ENCODE measurements around the gene TM4SF18. TPM values are rescaled to one million over a fixed set of nuclear protein-coding genes. Genes with fewer than 3 reads are reported as not detected.

TM4SF18 gene
- total RNA-seq, 1 experiment from 2014 or later: 0.39 TPM

- DNase-seq (ENCODE audit: low spot score): no peak
These were observed 2.7 kb downstream of the TM4SF18 start for GRCh38 chr3:149330609-149331331.

GRCh38 chr3:149327156-149327555 lies 6.3 kb downstream of the TM4SF18 start:
- DNase-seq (ENCODE audit: low spot score): no peak

GRCh38 chr3:149325581-149325980 lies 7.9 kb downstream of the TM4SF18 start:
- DNase-seq (ENCODE audit: low spot score): no peak

DNA sequence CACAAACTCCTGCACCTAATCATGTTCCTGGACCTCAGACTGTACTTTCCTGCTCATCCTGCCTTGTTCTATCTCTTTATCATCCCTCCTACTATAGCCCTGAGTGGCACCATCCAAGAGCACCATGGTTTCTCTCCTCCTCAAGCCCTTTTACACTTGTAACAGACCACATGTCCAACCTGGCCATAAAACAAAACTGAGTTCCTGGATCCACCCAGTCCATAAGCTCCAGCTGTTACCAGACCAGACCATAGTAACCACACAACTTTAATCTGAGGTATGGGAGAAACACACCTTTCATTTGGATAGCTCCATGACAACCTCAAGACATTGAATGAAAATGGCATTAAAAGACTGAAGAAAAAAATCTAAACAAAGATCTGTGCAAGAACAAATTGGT lies 9.1 kb downstream of the TM4SF18 start:
- no peak for DNase-seq (ENCODE audit: low spot score)

DNA sequence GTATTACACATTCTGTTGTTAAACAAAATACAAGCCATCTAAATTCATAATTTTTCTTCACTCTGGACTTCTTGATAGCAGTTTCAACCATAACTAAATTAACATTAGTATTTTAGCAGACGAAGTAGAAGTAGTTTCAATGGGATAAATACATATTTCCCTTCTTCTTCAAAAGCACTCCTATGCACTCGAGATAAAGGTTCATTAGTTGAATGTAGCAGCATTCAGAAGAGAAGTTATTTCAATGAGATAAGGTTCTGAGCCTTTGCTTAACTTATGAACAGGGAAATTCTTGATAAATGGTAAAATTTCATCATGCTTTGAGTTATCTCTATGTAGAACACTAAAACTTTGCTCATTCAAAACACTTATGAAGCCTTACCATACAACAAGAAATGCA lies 11.8 kb downstream of the TM4SF18 start:
- DNase-seq (ENCODE audit: low spot score): no peak

GRCh38 chr3:149321136-149321535 lies 12.3 kb downstream of the TM4SF18 start:
- DNase-seq (ENCODE audit: low spot score): no peak

DNA sequence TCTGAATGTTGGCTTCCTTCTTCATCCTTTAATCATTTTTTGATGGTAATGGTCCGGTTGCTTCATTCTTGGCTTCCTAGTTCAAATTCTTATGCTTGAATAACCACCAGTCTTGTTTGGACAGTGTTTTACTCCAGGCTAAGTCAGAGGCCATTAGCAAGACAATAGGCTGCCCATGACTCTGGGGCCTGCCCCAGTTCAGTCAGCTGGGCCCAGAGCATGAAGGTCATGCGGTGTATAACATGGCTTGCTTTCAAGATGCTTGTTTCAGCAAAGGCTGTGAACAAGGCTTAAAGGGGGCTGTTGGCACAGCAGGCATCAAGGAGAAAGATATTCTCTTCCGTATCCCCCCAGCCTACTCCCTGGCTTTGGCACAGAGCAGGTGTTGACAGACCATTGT lies 13.7 kb downstream of the TM4SF18 start:
- no peak for DNase-seq (ENCODE audit: low spot score)

GRCh38 chr3:149317072-149317471 lies 16.4 kb downstream of the TM4SF18 start:
- DNase-seq (ENCODE audit: low spot score): no peak

GRCh38 chr3:149316437-149316836 lies 17.0 kb downstream of the TM4SF18 start:
- DNase-seq (ENCODE audit: low spot score): no peak

DNA sequence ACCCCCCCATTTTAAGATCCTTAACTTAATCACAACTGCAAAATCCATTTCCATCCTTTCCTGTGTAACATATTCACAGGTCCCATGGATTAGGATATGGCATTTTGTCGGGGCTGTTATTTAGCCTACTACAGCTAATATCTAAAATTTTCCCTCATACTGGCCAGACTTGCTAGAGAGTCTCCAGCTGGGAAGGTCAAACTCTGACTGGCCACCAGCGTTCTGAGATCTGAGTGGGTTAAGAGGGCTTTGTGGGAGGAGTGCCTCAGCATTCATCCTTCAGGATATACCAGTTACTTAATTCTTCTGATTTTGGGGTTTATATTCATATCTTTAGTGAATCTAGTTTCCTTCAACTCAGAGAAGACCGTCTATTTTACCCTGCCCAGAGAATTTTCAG lies 17.7 kb downstream of the TM4SF18 start:
- no peak for DNase-seq (ENCODE audit: low spot score)

GRCh38 chr3:149314807-149315578 lies 18.4 kb downstream of the TM4SF18 start:
- DNase-seq (ENCODE audit: low spot score): peak; percentile 64

GRCh38 chr3:149313542-149313941 lies 19.9 kb downstream of the TM4SF18 start:
- DNase-seq (ENCODE audit: low spot score): no peak

- no peak for DNase-seq (ENCODE audit: low spot score)
These were observed 22.5 kb downstream of the TM4SF18 start for GRCh38 chr3:149310796-149311534.

GRCh38 chr3:149307435-149307783 lies 26.0 kb downstream of the TM4SF18 start:
- no peak for DNase-seq (ENCODE audit: low spot score)

- no peak for DNase-seq (ENCODE audit: low spot score)
These were observed 26.5 kb downstream of the TM4SF18 start for GRCh38 chr3:149306751-149307434.

DNA sequence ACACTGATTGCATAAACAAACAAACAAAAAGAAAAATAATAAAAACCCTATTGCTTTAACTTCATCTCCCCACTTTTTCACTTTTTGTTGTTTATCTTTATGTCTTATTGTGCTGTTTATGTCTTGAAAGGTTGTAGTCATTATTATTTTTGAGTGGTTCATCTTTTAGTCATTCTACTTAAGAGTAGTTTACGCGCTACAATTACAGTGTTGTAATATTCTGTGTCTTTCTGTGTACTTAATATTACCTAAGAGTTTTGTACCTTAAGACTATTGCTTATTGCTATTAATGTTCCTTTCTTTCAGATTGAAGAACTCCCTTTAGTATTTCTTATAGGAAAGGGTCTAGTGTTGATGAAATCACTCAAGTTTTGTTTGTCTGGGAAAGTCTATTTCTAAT lies 28.1 kb downstream of the TM4SF18 start:
- no peak for DNase-seq (ENCODE audit: low spot score)

GRCh38 chr3:149299938-149300801 lies 33.3 kb downstream of the TM4SF18 start:
- peak; percentile 98 for DNase-seq (ENCODE audit: low spot score)

GRCh38 chr3:149296972-149297371 lies 36.5 kb downstream of the TM4SF18 start:
- no peak for DNase-seq (ENCODE audit: low spot score)

DNA sequence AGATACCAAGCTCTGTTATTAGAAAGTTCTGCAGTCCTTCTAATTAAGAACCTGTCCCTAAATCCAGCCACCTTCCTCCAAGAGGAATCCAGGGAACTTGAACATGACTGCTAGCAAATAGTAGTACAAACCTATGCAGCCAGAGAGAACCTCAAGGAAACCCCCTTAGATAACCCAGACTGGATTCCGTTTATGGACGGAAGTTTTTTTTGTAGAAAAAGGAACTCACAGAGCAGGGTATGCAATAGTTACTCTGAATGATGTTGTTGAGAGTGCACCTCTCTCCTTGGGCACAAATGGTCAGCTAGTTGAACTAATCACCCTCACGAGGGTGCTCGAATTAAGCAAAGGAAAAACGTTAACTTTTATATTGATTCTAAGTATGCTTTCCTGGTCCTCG lies 40.8 kb downstream of the TM4SF18 start:
- DNase-seq (ENCODE audit: low spot score): no peak

DNA sequence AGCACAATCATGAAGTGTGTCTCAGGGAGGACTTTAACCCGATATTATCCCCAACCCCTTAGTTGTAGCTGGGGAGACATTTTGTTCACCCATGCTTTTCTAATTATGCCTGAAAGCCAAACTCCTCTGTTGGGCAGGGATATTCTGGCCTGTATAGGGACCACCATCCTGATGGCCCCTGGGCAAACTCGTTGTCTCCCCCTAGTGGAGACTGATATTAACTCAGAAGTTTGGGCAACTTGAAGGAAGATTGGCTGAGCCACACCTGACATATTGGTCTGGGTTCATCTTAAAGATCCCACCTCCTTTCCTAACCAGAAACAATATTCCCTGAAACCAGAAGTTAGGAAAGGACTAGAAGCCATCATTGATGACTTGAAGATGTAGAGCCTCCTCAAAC lies 42.3 kb downstream of the TM4SF18 start:
- no peak for DNase-seq (ENCODE audit: low spot score)

DNA sequence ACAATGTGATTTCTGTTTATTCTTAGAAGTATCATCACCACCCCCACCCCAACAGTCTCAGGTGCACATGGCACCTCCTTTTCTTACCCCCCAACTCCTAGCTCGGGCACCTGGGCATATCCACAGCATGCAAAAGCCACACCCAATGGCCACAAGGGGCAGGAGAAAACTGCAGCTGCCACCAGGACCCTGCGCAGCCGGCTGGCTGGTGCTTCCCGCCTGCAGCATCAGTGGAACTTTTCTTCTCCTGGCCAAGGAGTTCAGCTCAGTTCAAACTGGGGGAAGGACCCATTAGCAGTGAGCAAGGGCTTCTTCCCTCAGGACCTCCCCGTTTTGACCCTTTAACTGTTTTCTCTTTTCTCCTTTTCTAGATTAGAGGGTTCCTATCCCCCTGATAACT lies 44.8 kb downstream of the TM4SF18 start:
- no peak for DNase-seq (ENCODE audit: low spot score)

All from H4 (cell line).